HG03280 (cell line): ENCODE results near the gene ABHD17A.
"Not testable (repeated sequence)": the region's sequence is repeated elsewhere in the genome, so short reads cannot be mapped to it uniquely, and the experiment has no call there.

Experiments
- ATAC-seq: cut with Tn5 transposase; IDR thresholded peaks from one replicate; pipeline ENCODE4 v1.9.1; 2021; ENCODE audit warnings: mild to moderate bottlenecking, moderate library complexity; ENCODE audit not compliant: unreplicated experiment

Gene ABHD17A

DNA sequence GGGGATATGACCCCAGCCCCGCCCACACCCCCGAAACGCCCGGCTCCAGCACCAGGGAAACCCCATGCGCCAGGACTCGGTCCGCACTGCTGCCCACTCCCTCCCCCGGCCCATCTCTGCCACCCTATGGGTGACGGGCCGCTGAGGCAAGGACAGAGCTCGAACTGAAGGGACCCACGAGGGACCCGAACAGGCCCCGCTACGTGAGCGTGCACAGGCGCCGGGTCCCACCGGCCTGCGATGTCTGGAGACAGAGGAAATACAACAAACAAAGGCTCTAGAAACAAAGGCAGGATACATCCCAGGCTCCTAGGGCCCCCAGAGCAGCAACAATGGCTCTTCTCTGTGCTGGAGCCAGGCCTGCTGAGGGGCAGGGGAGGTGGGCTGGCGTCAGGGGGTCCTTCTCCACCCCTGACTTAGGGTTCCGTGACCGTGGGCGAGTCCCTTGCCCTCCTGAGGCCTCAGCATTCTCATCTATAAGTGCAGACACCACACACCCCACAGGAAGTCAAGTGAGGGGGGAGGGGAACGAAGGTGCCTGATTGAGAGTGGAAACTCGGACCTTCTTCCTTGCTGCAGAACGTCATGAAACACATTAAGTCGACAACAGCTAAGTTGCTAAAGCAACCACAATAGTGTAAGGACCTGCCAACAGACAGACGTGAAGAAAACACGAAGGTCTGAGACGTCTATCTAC lies 3.1 kb downstream of the ABHD17A start:
- ATAC-seq, result no peak

DNA sequence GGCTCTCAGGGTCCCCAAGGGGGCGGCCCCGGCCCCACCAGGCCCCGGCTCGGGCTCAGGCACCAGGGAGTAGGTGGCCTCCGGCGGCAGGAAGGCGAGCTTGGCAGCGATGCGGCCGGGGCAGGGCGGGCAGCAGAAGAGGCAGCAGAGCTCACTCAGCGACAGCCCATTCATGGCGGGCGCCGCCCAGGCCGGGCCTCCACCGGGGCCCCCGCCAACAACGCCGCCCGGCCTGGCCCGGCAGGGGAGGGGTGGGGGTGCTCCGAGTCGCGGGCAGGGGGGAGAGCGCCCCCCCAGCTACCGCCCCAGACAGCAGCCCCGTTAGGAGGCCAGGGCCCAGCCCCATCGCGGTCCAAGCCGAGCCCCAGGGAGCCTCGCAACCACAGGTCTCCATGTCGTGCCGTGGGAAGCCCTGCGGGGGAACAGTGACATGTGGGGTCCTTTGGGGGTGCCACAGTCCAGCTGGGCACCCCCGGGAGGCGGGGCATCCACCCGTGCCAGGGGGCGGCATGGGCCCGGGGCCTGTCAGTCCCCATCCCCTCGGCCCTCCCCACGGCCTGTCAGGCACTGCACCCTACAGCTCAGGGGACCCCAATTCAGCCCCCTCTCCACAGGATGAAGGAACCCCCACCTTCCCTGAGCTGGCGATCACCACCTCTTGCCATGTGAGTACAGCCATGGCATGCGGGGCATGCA lies 3.8 kb downstream of the ABHD17A start:
- not testable (repeated sequence) for ATAC-seq

DNA sequence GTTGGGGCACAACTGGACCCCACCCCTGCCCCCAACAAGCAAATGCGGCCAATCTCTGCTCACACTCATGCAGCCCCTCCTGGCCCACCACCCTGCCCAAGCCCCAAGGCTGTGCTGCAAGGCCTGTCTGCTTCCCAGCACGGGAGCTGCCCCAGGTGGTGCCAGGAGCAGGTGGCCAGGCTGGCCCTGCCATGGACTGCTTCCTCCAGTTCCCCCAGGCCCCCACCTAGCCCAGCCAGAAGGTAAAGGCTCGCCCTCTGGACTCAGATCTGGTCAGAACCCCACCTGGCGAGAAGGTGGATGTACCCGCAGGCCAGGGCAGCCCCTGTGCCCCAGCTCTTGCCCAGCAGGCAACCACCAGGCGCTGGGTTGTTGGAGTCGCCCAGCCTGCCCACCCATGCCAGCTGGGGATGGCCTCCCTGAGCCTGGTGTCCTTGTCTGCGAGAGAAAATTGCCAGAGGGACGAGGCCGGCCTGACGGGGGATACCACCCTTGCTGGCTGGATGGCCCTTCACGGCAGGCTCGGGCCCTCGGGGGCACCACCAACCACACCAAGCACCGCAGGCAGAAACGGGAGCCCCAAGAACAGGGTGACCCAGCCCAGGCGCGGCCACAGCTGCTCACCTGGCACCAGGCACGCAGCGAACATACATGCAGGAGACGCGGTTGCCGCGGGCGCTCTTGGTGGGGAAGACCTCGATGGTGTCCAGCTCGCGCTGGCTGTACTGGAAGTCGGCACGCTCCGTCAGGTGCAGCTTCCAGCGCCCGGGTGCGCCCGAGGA lies 4.5 kb downstream of the ABHD17A start:
- no peak for ATAC-seq

DNA sequence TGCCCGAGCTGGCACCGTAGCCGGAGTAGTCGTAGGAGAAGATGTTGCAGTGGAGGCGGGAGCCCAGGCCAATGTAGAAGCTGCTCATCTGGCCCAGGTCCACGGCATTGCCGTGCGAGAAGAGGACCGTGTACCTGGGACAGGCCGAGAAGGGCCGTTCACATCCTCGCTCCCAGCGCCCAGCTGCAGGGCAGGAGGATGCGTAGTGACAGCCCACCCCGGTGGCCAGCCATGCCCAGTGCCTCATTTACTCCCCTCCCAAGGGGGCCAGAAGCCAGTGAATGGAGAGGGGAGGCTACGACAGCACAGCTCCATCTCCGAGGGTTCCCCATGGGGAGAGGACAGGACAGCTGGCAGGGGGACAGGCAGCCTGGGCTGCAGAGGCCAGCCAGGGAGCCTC lies 5.3 kb downstream of the ABHD17A start:
- ATAC-seq, result not testable (repeated sequence)

DNA sequence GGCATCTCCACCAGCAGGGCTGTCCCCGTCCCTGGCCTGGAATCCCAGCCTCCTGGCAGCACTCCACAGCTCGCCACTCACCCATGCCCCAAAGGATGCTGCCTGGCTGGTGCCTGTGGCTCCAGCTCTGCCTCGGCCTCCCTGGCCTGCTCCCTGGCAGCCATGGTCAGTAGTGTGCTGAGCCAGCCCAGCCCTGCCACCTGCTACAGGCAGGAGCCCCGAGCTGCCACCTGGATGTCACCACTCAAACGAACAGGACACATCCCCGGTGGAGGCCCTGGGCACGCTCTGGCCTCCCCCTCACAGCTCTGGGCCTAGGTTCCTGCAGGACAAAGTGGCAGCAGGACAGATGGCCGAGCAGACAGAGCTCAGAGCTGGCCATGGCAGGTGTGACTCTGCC lies 6.7 kb downstream of the ABHD17A start:
- not testable (repeated sequence) for ATAC-seq

DNA sequence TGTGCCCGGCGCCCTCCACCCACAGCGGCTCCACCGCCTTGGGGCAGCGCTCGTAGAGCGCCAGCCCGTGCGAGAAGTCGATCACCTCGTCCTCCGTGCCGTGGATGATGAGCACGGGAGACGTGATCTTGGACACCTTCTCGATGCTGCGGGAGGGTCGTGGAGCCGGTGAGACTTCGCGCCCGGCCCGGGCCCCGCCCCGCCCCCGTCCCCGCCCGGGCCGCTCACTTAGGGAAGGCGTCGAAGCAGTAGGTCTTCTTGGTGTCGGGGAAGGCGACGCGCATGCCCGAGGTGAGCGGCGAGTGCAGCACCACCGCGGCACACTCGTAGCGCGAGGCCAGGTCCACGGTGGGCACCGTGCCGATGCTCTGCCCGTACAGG lies 8.0 kb downstream of the ABHD17A start:
- ATAC-seq, result not testable (repeated sequence)

DNA sequence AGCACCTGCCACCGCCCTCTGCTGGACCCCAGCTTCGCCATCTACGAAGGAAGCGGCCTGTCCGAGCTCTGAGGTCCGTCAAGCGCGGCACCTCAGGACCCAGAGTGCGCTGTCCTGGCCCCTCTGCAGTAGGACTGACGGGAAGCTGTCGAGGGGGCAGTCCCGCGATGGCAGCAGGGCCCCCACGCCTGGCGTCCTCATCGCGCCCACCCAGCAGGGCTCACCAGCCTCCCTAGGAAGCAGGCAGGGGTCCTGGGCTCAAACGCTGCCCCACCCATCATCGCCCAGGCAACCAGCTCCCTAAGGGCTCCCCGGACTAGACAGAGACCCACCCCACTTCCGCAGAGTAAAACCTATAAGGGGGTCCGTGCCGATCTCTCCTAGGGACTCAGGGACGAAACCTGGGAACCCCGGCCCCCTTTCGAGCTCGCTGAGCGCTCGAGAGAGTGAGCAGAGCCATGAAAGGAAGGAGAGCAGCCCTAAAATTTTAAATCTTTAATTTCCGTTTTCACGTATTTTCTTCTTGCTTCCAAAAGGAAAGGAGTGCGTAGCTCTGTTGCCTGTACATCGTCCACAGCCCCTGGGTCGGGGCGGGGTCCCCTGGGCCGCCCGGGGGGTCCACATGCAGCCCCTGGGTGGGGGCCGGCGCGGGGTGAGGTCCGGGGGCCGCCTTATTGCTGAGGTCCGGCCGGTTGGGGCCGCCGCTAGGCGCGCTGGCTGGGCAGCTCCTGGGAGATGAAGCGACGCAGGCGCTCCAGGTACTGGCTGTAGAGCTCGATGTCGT lies 8.6 kb downstream of the ABHD17A start:
- peak; percentile 5 for ATAC-seq

DNA sequence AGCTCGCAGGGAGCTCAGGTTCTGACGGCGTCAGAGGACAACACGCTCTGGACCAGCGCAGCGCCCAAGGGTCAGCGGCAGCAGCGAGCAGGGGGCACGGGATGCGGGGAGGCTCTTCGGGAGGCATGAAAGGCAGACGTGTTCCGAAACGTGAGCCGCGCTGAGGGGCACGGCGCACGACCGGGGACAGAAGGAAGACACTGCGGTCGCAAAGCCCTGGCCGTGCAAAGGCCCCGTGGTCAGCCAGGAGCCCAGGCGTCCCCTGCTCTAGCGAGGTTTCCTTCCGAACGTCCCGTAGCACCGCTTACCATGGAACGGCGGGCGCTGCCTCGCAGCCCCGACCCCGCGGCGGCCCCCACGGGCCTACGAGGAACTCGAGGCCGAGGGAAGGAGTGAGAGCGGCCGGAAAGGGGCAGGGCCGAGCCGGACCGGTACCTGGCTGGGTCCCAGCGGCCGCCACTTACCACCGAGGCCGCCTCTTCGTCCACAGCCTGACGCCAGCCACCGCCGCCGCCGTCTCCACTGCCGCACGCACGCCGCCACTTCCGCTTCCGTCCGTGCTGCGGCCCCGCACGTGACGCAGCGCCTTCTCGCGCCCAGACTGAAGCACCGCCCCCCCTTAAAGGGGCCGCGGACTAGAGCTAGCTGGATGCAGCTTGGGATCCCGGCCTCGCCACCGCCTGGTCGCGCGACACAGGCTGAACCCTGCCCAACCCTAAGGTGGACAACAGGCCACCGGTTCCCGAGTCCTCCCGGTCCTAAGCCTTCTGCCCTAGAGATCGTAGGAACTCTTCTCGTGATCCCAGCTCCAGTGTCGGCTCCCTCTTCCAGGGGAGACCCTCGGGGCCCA lies 9.4 kb downstream of the ABHD17A start:
- peak; percentile 89 for ATAC-seq

DNA sequence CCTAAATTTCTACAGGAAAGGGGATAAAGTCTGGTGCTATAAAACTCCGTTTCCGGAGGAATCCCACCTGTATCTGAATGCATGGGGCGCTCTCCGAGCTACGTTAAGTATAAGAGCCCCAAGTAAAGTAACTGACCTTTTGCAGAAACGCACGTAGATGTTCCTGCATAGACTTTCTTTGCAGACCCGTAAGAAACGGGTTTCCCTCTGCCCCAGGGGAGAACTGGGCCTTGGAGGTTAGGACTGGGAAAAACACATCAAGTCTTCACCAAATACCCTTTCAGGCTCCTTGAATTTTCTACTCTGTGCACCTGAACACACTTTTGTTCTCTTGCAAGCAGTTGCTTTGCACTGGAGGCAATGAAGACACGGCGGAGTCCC lies 10.0 kb downstream of the ABHD17A start:
- ATAC-seq, result not testable (repeated sequence)

DNA sequence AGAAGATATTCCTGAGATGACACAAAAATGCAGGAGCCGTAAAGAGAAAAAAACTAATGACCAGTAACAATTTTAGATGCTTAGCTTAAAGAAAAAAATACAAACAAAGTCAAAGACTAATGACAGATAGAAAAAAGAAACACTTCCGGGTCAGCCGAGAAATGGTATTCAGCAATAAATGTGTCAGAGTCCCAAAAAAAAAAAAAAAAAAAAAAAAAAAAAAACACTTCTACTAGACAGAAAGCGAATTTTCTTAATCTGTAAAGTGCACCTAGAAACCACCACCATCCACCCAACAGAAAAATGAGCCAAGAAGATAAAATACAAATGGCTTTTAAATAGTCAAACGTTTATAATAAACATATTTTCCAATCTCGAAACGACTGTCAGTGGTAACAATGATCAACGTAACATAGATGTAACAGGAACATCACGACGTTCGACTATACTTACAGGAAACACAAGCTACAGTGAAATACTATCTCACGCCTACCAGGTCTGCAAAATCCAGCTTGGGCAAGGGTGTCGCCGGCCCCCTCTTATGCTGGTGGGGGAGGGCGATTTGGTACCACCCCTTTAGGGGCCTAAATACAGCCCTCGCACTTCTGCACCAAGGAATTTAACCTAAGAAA lies 10.6 kb downstream of the ABHD17A start:
- ATAC-seq, result no peak

DNA sequence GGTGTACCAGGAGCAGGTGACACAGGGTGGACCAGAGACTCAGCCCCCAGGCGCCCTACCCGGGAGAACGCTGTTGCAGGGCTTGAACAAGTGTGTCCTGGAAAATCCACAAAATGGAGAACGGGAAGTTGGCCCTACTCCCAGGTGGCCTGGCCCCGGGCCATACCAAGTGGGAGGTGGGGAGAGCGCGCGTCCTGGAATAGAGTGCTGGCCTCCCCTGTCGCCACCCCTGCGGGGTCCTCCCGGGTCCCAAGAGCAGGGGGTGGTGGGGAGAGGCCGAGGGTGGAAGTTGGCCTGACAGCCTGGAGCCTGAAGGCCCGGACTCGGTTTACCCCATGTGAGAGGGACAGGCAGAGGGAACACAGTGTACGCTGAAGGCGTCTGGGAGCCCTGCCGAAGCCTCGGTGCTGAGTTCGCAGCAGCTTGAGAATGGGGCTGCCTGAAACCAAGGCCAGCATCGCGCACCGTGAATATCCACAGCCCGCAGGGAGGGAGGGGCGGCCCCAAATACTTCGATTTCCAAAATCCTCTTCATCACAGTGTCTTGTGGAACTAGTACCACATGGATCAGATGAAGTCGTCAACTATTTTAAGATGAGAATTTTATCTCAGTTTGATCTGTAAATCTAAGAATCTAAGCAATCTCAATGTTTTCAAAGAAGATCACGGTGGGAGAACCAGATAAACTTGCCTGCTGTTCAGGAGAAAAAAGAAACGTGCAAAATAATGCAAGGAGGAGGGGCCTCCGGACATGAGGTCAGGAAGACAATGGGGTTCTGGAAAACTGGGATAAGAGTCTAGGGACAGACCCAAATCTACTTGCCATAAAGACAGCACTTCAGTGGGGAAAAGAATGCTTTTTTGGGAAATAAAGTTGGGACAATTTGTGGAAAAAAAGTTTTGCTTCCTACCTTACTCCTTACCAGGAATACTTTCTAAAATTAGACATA lies 11.5 kb downstream of the ABHD17A start:
- no peak for ATAC-seq

DNA sequence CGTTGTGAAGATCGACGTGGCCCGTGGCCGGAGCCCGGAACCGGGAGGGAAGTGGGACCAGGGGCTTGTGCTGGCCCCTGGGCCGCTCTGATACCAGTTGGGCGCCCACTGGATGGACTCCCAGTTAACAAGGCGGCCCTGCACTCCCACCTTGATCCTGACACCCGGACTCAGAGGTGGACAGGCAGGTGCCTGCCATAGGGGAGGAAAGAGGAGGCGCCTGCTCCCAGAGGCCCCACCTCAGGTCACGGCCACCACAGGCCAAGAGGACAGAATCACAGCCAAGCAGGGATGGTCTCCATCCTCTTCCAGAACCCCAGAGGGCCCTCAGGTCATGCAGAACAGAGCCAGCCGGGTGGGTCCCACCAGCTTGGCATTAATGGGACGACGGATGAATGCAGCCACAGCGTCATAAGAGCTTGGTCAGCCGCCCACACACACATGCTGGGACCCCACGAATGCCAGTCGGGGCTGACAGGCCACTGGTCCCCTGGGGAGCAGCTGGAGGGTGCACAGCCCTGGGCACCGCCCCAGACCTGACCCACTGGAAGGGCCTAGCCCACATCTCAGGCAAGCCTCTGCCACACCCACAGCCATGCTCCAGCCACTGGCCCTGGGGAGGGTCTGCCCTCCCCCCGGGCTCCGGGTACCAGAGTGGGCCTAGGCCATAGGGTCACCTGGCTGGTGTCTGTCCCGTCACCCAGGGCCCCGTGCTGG lies 12.3 kb downstream of the ABHD17A start:
- no peak for ATAC-seq

DNA sequence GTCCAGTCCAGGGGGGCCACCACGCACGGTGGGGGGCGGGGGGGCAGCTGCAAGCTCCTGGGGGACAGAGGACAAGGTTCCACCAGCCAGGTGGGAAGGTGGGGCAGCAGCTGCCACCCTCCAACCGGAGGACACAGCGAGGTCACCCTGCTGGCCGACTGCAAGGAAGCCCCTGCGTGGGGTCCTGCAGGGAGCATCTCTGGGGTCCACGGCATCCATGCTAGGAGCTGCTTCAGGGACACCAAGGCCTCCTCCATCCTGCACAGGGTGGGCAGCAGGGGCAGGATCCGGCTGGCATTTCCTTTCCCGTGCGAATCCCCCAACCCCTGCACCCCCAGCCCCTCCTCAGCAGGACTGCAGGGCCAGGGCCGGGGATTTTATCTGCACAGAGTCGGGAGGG lies 13.7 kb downstream of the ABHD17A start:
- no peak for ATAC-seq

DNA sequence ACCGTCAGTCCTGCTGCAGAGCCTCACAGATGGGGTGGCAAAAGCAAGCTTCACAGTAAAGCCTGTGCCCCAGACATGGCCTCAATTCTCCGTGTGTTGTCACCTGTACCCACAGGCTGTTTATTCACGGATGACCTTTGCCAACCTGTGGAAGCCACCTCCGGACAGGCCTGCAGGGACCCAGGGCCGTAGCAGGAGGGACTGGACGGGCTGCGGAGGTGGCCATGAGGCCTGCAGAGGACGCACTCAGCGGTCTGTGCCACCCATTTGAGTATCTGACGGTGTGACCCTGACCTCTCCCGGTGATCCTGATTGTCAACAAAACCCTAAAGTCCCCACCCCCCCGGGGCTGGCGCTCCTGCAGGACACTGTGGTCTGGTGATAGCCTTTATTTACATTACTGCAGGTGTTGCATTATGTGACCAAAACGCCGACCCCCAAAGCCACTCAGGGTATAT lies 14.1 kb downstream of the ABHD17A start:
- ATAC-seq, result no peak

DNA sequence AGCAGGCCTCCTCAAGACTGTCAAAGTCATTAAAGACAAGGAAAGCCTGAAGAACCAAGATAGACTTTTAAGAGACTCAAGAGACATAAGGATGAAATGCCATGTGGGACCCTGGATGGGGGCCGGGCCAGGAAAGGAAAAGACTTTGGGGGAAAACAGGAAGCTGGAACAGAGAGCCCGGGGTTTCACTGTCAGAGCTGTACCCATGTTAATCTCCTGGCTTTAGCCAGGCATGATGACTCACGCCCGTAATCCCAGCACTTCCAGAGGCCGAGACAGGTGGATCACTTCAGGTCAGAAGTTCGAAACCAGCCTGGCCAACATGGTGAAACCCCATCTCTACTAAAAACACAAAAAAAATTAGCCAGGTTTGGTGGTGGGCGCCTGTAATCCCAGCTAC lies 16.3 kb downstream of the ABHD17A start:
- no peak for ATAC-seq

DNA sequence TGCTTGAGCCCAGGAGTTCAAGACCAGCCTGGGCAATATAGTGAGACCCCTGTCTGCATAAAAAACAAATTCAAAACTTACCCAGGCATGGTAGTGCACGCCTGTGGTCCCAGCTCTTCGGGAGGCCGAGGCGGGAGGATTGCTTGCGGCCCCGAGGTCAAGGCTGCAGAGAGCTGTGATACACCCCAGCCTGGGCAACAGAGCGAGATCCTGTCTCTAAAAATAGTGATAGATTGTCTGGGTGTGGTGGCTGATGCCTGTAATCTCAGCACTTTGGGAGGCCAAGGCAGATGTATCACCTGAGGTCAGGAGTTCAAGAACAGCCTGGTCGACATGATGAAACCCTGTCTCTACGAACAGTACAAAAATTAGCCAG lies 18.0 kb downstream of the ABHD17A start:
- no peak for ATAC-seq

DNA sequence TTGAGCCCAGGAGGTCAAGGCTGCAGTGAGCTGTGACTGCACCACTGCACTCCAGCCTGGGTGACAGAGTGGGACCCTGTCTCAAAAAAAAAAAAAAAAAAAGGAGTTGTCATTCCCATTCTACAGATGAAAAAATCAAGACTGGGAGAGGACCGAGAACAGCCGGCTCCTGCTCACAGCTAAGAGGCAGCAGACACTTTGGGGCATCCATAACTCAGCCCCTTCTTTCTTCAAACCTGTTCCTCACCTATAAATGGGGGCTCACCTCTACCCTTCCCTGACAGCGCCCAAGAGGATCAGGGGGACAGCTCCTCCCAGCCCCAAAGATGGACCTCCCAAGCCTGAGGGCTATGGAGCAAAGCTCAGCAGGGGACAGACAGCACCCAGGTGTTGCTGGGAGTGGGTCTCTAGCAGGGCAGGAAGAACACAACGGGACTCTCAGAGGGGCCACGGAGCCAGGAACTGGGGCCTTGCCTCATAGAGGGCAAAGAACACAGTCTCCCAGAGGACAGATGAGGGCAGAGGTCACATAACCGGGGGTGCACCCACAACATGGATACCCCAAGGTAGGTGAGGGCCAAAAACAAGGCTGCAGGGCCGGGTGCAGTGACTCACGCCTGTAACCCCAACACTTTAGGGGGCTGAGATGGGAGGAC lies 18.5 kb downstream of the ABHD17A start:
- ATAC-seq, result no peak
